Suprapubic skin (tissue), 4 donors: ENCODE data around the gene SEMA4G. TPM values are rescaled to one million over a fixed set of nuclear protein-coding genes. Genes with fewer than 3 reads are reported as not detected.
A peak's percentile ranks its signal among the peaks of the same experiment; 100 is the strongest.

Experiments used
- DNase-seq, 2 donors: peaks; one replicate each; pipeline ENCODE4 v3.0.0-alpha.2; 2019; ENCODE audit warnings: low spot score in 2 of 2
- H3K27ac ChIP-seq: fragments of 200-600 bp; sonication (generic); one replicate; pipeline ENCODE4 v1.5.1; 2019
- H3K27me3 ChIP-seq: fragments of 200-600 bp; sonication (generic); one replicate; pipeline ENCODE4 v1.5.1; 2019
- H3K36me3 ChIP-seq: fragments of 200-600 bp; sonication (generic); one replicate; pipeline ENCODE4 v1.5.1; 2019
- H3K4me1 ChIP-seq: fragments of 200-600 bp; sonication (generic); one replicate; pipeline ENCODE4 v1.5.1; 2019
- H3K4me3 ChIP-seq: fragments of 200-600 bp; sonication (generic); one replicate; pipeline ENCODE4 v1.5.1; 2019; ENCODE audit warnings: mild to moderate bottlenecking
- H3K9me3 ChIP-seq: fragments of 200-600 bp; sonication (generic); one replicate; pipeline ENCODE4 v1.5.1; 2019
- EP300 ChIP-seq: sonication (generic); formaldehyde crosslinking; IDR thresholded peaks from one replicate; pipeline ENCODE4 v1.6.1; 2017; ENCODE audit warnings: antibody characterized with exemption
- POLR2A ChIP-seq, 2 donors: fragments of 450-650 bp; IDR thresholded peaks; one replicate each; pipeline ENCODE4 v1.6.1; 2017; ENCODE audit warnings: antibody characterized with exemption in 2 of 2, mild to moderate bottlenecking in 2 of 2, moderate library complexity in 2 of 2
- POLR2AphosphoS5 ChIP-seq, 3 donors: sonication (generic); formaldehyde crosslinking; IDR thresholded peaks; one replicate each; pipeline ENCODE4 v1.6.1; 2017; ENCODE audit warnings: antibody characterized with exemption in 3 of 3
- WGBS: methylation state at CpG from one replicate; pipeline ENCODE4 v1.1.5; 2018; 5-methylcytosine and 5-hydroxymethylcytosine counted together
- total RNA-seq, 4 donors: library from RNA; depleted of rRNA; stranded (reverse); fragments of >200 nt; gene quantifications; one replicate each; pipeline ENCODE4 v1.1.0, GENCODE V29; 2016
- TF ChIP-seq, protein P1 (sequence below), 2 donors: fragments of 200-600 bp in 1 of 2; fragments of 450-650 bp in 1 of 2; sonication (generic) in 1 of 2; IDR thresholded peaks; one replicate each; pipeline ENCODE4 v1.5.1; 2016 to 2019; ENCODE audit warnings: antibody characterized with exemption in 2 of 2, mild to moderate bottlenecking in 1 of 2, moderate library complexity in 1 of 2

SEMA4G gene
- total RNA-seq, 4 donors from 2014 or later: 19.2 to 36.3 (median 30.1) TPM

DNA sequence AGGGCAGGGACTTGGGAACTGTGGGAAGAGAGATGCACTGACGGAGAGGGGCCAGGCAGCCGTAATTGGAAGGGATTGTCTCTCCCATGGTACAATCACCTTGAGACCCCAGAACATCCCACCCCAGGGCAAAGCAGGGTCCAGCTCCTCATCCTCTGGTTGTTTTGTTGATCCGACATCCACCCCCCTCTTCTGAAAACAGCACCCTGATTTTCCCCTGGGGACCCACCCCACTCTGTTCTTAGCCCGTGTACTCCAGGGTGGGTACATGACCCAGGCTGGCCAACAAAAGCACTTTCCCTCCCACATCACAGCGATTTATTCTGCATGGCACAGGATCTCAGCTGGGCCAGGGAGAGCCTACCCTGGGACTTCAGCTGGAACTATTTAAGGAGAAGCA is 47.5 kb downstream of the SEMA4G start:
- TF ChIP-seq EP300: no peak
- no peak for TF ChIP-seq POLR2A (IDR thresholded peaks at IDR 0.05)
- TF ChIP-seq, protein P1, sequence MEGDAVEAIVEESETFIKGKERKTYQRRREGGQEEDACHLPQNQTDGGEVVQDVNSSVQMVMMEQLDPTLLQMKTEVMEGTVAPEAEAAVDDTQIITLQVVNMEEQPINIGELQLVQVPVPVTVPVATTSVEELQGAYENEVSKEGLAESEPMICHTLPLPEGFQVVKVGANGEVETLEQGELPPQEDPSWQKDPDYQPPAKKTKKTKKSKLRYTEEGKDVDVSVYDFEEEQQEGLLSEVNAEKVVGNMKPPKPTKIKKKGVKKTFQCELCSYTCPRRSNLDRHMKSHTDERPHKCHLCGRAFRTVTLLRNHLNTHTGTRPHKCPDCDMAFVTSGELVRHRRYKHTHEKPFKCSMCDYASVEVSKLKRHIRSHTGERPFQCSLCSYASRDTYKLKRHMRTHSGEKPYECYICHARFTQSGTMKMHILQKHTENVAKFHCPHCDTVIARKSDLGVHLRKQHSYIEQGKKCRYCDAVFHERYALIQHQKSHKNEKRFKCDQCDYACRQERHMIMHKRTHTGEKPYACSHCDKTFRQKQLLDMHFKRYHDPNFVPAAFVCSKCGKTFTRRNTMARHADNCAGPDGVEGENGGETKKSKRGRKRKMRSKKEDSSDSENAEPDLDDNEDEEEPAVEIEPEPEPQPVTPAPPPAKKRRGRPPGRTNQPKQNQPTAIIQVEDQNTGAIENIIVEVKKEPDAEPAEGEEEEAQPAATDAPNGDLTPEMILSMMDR (IDR thresholded peaks at IDR 0.05): no peak
- no peak for TF ChIP-seq POLR2AphosphoS5 (IDR thresholded peaks at IDR 0.05)
- 67% methylated on average over 5 of the region's 5 CpGs for WGBS
- peaks cover 32% of the 10 kb centered on the region for H3K4me1 ChIP-seq
- H3K36me3 ChIP-seq: no peaks in the 10 kb centered on the region
- H3K27me3 ChIP-seq: peaks cover 10% of the 10 kb centered on the region
- no peak overlapping the region for H3K4me3 ChIP-seq
- H3K9me3 ChIP-seq: no peaks in the 10 kb centered on the region
- no peak overlapping the region for H3K27ac ChIP-seq
- DNase-seq: no peak

GRCh38 chr10:101018118-101018599 is 48.9 kb downstream of the SEMA4G start:
- H3K27ac ChIP-seq: no peak overlapping the region
- TF ChIP-seq POLR2A (IDR thresholded peaks at IDR 0.05) (no peak), POLR2AphosphoS5 (IDR thresholded peaks at IDR 0.05) (no peak)
- TF ChIP-seq, protein P1 (IDR thresholded peaks at IDR 0.05): no peak
- WGBS: 56% methylated on average over 20 of the region's 20 CpGs
- H3K27me3 ChIP-seq: peaks cover 10% of the 10 kb centered on the region
- no peaks in the 10 kb centered on the region for H3K9me3 ChIP-seq
- H3K36me3 ChIP-seq: no peaks in the 10 kb centered on the region
- no peak overlapping the region for H3K4me3 ChIP-seq
- DNase-seq: no peak
- peaks cover 22% of the 10 kb centered on the region for H3K4me1 ChIP-seq

DNA sequence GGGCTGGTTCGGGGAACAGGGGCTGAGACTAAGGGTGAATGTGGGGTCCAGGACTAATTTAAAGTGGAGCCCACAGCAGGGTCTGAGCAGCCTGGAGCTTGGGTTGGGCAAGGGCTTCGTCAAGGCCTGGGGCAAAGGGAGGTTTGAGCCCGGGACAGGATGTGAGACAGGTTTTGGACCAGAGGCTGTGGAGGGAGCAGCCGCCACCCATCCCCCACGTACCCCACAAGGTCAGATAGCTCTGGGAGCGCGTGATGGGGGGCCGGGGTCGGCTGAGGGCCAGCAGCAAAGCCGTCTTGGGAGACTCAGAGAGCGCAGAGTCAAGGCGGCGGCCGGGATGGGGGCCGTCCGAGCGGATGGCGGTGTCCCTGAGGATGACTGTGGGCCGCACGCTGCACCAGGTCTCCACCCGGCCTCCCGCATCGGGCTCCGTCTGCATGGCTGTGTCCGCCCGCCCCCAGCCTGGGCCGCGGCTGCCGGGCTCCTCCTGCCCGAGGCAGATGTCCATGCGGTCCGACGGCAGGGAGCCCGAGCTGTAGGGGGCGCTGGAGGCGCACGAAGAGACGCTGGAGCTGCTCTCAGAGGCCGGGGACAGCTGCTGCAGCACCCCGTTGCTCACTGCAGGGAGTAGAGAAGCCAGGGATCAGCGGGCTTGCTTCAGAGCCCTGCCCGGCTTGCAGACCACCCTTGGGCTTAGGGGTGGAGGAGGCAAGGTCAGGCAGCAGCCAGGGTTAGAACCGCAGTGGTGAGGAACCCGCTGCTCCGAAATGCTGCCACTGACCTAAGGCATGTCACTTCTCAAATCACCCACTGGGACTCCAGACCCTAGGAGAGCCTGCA is 49.5 kb downstream of the SEMA4G start:
- Histone ChIP-seq H3K36me3 (no peaks in the 10 kb centered on the region), H3K4me1 (peaks cover 15% of the 10 kb centered on the region), H3K27me3 (peaks cover 10% of the 10 kb centered on the region), H3K4me3 (no peak overlapping the region), H3K9me3 (no peaks in the 10 kb centered on the region), H3K27ac (no peak overlapping the region)
- 12% methylated on average over 18 of the region's 45 CpGs for whole genome bisulfite sequencing
- TF ChIP-seq, protein P1 (IDR thresholded peaks at IDR 0.05): peak; percentile 33 to 77
- TF ChIP-seq POLR2AphosphoS5 (IDR thresholded peaks at IDR 0.05): no peak
- DNase-seq: peak; percentile 88 to 90

Other genes starting within 250 kb of the SEMA4G start
- gene PAX2, start 223.9 kb upstream of the SEMA4G start, total RNA-seq: not detected
- 10 to 100 TPM; 11.6 to 41.4 (median 15.6) TPM for gene SLF2, start 56.5 kb upstream of the SEMA4G start, total RNA-seq
- 10 to 100 TPM; 54.2 to 89.1 (median 62.7) TPM for gene MRPL43, start 18.0 kb downstream of the SEMA4G start, total RNA-seq
- gene TWNK, start 18.0 kb downstream of the SEMA4G start, total RNA-seq: 1 to 10 TPM; 7.6 to 9.0 (median 8.1) TPM
- gene LZTS2, start 30.3 kb downstream of the SEMA4G start, total RNA-seq: 10 to 100 TPM; 51.9 to 88.8 (median 61.2) TPM
- 1 to 10 TPM; 1.2 to 6.0 (median 1.8) TPM for gene PDZD7, start 61.6 kb downstream of the SEMA4G start, total RNA-seq
- 100 to 1,000 TPM in 1 of 4 donors, 10 to 100 TPM in 3; 57.6 to 296 (median 74.3) TPM for gene SFXN3, start 61.7 kb downstream of the SEMA4G start, total RNA-seq
- gene KAZALD1, start 92.5 kb downstream of the SEMA4G start, total RNA-seq: 1 to 10 TPM; 1.6 to 4.2 (median 2.5) TPM
- gene TLX1, start 161.8 kb downstream of the SEMA4G start, total RNA-seq: not detected